Thyroid gland (tissue), 4 donors: ENCODE measurements around the gene ASIC2.

ENCODE experiments used
- POLR2A ChIP-seq, 2 donors: fragments of 450-650 bp; IDR thresholded peaks; one replicate each; pipeline ENCODE4 v1.6.1; 2017; ENCODE audit warnings: antibody characterized with exemption in 2 of 2, mild to moderate bottlenecking in 2 of 2, moderate library complexity in 1 of 2
- TF ChIP-seq, protein P1 (sequence below), 6 experiments: fragments of 200-600 bp in 3 of 6; fragments of 450-650 bp in 3 of 6; sonication (generic) in 3 of 6; IDR thresholded peaks; one replicate each; pipeline ENCODE4 v1.5.1; 2016 to 2019; ENCODE audit warnings: antibody characterized with exemption in 6 of 6, mild to moderate bottlenecking in 2 of 6, inconsistent platforms in 1 of 6, moderate library complexity in 1 of 6

DNA sequence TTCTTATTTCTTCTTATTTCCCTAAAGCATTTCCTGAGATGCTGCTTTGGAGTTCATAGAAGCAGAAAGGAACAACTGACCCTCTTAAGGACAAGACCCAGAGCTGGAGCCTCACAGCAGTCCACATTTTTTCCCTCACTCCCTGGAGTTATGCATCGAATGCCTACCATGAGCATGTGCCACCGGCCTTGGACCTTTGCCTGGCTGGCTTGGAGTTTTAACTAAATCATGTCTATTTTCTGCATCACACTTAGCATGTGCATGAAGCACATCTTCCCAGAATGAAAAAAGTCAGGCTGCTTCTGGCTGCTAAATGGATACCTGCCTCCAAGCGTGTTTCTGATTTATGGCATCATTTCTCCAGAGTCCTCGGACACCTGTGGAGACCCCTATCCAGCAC lies 196.9 kb downstream of the ASIC2 start:
- TF ChIP-seq, protein P1, sequence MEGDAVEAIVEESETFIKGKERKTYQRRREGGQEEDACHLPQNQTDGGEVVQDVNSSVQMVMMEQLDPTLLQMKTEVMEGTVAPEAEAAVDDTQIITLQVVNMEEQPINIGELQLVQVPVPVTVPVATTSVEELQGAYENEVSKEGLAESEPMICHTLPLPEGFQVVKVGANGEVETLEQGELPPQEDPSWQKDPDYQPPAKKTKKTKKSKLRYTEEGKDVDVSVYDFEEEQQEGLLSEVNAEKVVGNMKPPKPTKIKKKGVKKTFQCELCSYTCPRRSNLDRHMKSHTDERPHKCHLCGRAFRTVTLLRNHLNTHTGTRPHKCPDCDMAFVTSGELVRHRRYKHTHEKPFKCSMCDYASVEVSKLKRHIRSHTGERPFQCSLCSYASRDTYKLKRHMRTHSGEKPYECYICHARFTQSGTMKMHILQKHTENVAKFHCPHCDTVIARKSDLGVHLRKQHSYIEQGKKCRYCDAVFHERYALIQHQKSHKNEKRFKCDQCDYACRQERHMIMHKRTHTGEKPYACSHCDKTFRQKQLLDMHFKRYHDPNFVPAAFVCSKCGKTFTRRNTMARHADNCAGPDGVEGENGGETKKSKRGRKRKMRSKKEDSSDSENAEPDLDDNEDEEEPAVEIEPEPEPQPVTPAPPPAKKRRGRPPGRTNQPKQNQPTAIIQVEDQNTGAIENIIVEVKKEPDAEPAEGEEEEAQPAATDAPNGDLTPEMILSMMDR (IDR thresholded peaks at IDR 0.05), result no peak
- TF ChIP-seq POLR2A (IDR thresholded peaks at IDR 0.05), result no peak
